ENCODE results near the gene MALRD1. TPM values are rescaled to one million over a fixed set of nuclear protein-coding genes. Genes with fewer than 3 reads are reported as not detected.

MALRD1 gene
- total RNA-seq, 1 donor from 2014 or later, result not detected

GRCh38 chr10:19221216-19221615 is 172.6 kb downstream of the MALRD1 start:
- DNase-seq (ENCODE audit: low read depth), result no peak

DNA sequence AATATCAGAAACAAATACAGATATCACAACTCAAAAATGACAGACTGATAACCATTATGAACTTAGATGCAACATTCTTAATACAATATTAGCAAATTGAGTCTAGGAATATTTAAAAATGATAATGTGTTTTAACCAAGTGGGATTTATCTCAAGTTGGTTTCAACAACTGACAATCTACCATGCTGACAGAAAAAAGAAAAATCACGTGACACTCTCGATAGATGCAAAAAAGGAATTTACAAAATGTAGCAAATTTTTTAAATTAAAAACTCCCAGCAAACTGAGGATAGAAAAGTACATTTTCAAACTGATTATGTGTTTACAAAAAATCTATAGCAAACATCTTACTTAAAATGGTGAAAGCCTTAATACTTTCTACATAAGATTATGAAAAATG is 177.4 kb downstream of the MALRD1 start:
- DNase-seq (ENCODE audit: low read depth), result no peak

GRCh38 chr10:19231034-19231433 is 182.4 kb downstream of the MALRD1 start:
- DNase-seq (ENCODE audit: low read depth), result no peak

GRCh38 chr10:19245889-19246752 is 197.5 kb downstream of the MALRD1 start:
- no peak for DNase-seq (ENCODE audit: low read depth)

GRCh38 chr10:19247843-19248242 is 199.2 kb downstream of the MALRD1 start:
- no peak for DNase-seq (ENCODE audit: low read depth)

DNA sequence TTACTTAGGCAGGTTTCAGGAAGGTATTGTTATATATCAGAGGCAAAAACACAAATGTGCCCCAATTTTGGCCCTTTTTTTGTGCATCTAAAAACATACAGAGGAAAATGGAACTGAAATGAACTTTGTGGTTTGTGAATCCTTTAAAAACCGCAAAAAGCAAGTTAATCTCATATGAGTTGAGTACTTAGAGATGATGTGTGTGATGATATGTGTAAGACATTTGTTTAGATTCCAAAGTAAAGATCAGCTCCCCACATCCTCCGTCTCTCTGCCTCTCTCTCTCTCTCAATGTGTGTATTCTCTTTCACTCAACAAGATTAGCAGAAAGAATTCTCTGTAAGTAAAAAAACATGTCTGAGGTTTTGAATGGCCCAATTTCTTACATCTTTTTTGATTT is 201.9 kb downstream of the MALRD1 start:
- DNase-seq (ENCODE audit: low read depth), result no peak

GRCh38 chr10:19252531-19252930 is 203.9 kb downstream of the MALRD1 start:
- no peak for DNase-seq (ENCODE audit: low read depth)

- no peak for DNase-seq (ENCODE audit: low read depth)
These were observed 207.7 kb downstream of the MALRD1 start for GRCh38 chr10:19256331-19256730.

DNA sequence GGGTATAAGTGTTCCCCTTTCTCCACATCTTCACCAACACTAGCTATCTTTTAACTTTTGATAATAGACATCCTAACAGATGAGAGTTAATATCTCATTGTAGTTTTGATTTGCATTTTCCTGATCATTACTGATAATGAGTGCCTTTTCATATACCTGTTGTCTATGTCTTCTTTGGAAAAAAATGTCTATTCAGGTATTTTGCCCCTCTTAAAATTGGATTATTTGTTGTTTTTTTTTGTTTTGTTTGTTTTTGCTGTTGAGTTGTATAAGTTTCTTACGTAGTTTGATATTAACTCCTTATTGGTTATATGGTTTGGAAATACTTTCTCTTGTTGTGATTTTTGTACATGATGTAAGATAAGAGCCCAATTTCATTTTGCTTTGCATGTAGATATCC is 214.7 kb downstream of the MALRD1 start:
- no peak for DNase-seq (ENCODE audit: low read depth)

DNA sequence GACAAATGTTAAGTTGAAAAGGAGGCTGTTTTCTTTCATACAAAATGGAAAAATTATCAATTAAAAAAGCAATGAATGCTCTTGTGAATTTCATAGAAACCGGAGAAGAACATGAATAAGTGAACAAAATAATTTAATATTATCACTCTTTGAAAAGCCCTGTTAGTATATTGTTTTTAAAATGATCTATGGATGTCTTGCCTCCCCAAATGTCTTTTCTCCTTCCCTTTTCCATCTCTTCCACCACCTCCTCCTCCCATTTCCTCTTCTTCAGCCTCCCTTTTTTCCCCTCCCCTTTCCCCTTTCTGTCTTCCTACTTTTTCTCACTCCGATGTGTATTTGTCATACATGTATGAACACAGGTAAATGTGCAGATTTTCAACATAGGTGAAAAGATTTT is 234.7 kb downstream of the MALRD1 start:
- DNase-seq (ENCODE audit: low read depth), result no peak

DNA sequence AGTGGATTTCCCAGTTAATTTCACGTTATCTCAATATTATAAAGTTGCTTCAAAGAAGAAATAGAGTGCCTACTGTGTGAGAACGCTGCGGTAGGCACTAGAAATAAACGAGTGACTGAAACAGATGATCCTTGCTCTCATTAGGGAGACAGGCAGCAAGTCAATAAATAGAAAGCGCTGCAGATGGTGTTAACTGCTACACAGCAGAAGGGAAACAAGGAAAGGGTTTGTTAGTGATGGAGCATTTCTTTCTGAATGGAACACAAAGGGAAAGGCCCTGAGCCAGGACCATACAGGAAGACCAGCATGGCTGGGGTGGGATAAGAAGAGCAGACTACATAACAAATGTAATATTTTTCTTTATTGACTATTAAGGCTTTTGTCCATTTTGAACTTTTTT is 235.2 kb downstream of the MALRD1 start:
- DNase-seq (ENCODE audit: low read depth), result no peak

GRCh38 chr10:19290770-19291169 is 242.2 kb downstream of the MALRD1 start:
- DNase-seq (ENCODE audit: low read depth), result no peak

- no peak for DNase-seq (ENCODE audit: low read depth)
These were observed 245.6 kb downstream of the MALRD1 start for GRCh38 chr10:19294233-19294632.

- DNase-seq (ENCODE audit: low read depth), result no peak
These were observed 251.0 kb downstream of the MALRD1 start for GRCh38 chr10:19299645-19300044.

- DNase-seq (ENCODE audit: low read depth), result no peak
These were observed 253.5 kb downstream of the MALRD1 start for GRCh38 chr10:19302117-19302516.

DNA sequence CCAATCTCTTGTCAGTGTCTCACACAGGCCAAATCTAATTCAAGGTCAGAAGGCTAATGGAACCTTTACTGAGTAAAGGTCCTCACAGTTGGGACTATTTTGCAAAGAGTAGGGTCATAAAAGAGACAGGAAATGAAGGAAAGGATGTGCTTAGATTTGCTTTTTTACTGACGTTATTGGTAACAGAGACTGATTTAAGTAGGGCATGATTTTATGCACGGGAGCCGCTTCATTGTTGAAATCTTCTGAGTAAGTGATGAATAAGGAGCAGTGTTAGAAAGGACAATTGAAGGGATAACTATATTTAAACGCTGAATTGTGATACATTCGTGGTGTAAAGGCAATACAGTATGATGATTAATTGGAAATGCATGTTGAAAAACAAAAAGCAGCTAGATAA is 261.5 kb downstream of the MALRD1 start:
- DNase-seq (ENCODE audit: low read depth), result no peak

GRCh38 chr10:19316204-19316870 is 267.7 kb downstream of the MALRD1 start:
- no peak for DNase-seq (ENCODE audit: low read depth)

DNA sequence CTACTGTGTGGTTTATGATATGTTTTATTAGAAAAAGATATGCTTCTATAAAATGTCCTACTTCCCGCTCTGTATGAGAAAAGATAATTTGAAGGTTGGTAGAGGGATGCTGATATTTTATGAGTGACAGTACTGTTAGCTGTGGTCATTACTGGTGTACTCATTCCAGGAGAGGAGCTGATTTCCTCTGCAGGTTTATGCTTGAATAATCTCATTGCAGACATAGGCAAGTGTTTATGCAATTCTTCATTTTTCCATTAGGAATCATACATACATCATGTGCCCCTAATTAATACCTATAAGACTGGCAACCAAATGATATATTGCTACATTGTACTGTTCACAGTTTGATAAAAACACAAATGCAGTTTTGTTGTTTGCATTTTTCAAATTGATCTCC is 269.4 kb downstream of the MALRD1 start:
- DNase-seq (ENCODE audit: low read depth), result no peak

DNA sequence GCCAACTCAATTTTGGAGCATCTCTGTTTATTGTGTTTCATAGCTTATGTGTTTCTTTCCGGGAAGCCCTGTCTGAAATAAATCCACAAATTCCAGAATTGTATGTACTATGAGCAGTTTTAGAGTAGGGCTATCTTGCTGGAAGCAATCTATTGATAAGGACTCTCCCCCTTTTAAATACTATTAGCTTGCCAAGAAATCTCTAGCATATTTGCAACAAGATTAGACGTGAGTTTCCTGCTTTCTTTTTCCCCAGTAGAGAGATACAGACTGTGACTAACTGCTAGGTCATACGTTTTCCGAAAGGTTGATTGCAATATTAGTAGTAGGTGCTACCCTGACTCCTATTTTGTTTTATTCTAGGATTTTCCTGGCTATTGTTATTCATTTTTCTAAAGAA is 277.0 kb downstream of the MALRD1 start:
- no peak for DNase-seq (ENCODE audit: low read depth)

- no peak for DNase-seq (ENCODE audit: low read depth)
These were observed 280.0 kb downstream of the MALRD1 start for GRCh38 chr10:19328582-19328981.

DNA sequence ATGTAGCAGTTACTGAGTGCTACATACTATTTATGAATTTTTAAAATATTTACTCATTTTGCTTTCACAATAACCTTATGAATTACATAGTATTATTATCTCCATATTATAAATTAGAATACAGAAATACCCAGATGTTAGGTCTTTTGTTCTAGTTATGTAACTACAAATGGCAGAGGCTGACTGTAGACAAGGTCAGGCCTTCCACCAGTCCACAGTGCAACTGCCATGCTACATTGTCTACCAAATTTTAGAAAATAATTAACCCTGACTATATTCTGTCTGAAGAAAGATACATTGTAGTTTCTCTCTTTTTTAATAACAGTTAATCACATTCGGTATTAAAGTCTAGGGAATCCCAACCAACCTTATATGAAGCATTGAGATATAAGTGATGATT is 280.9 kb downstream of the MALRD1 start:
- no peak for DNase-seq (ENCODE audit: low read depth)

GRCh38 chr10:19332304-19332703 is 283.7 kb downstream of the MALRD1 start:
- DNase-seq (ENCODE audit: low read depth), result no peak

GRCh38 chr10:19333631-19334030 is 285.0 kb downstream of the MALRD1 start:
- no peak for DNase-seq (ENCODE audit: low read depth)

Measured in myocyte (in vitro differentiated cells).